Activated naive CD8-positive, alpha-beta T cell treated with anti-CD3 and anti-CD28 coated beads, Interleukin-2, amount 10 ng/mL, durations not matched to agents 7 days and 5 days (primary cell): ENCODE measurements around the gene XRCC5. TPM values are rescaled to one million over a fixed set of nuclear protein-coding genes. Genes with fewer than 3 reads are reported as not detected.
A peak's percentile ranks its signal among the peaks of the same experiment; 100 is the strongest.

Experiments used
- ATAC-seq: fragments of 150-1000 bp; cut with Tn5 transposase; one replicate; pipeline ENCODE4 v1.10.0; 2021; ENCODE audit warnings: low read depth, moderate library complexity
- POLR2A ChIA-PET: fragments of 350-600 bp; sonication (Branson Sonifier 250); formaldehyde crosslinking; loops from one replicate; lab custom pipeline; 2021; ENCODE audit warnings: antibody characterized with exemption; lab: Charles Lee
- DNase-seq: peaks from one replicate; pipeline ENCODE4 v3.0.0; 2021
- H3K27ac Mint-ChIP-seq: one replicate; pipeline ENCODE4 v1.8.0; 2022; ENCODE audit warnings: mild to moderate bottlenecking, mixed read lengths
- H3K27me3 Mint-ChIP-seq: one replicate; pipeline ENCODE4 v1.8.0; 2022; ENCODE audit warnings: mild to moderate bottlenecking, moderate library complexity, mixed read lengths
- H3K36me3 Mint-ChIP-seq: one replicate; pipeline ENCODE4 v1.8.0; 2021; ENCODE audit warnings: mild to moderate bottlenecking, mixed read lengths
- H3K4me1 Mint-ChIP-seq: one replicate; pipeline ENCODE4 v1.8.0; 2021; ENCODE audit warnings: mixed read lengths
- H3K4me3 Mint-ChIP-seq: one replicate; pipeline ENCODE4 v1.8.0; 2022; ENCODE audit warnings: mild to moderate bottlenecking, moderate library complexity, mixed read lengths
- H3K9me3 Mint-ChIP-seq: one replicate; pipeline ENCODE4 v1.8.0; 2021; ENCODE audit warnings: mixed read lengths
- total RNA-seq, 2 experiments: library from RNA; stranded (reverse); gene quantifications; one replicate each; pipeline ENCODE4 v1.2.3, GENCODE V29; 2021

XRCC5 gene
- 100 to 1,000 TPM; 268 to 273 TPM for total RNA-seq

GRCh38 chr2:216108967-216109921 lies at the start of gene XRCC5:
Gene XRCC5 (plus strand): TSS chr2:216109348. CDS start chr2:216109437, 89 bp downstream.
- POLR2A ChIA-PET, result interaction anchor here (0.7 to 3.0 kb wide), 13 partner anchors 8 to 389 kb away, joined by 3 to 21 read pairs (median 4); partner anchors contain the start of genes PECR, RPL37A and TMEM169
- ATAC-seq, result peak; percentile 89
- H3K4me3 Mint-ChIP-seq, result peak within 1 kb of the TSS; percentile 100
- no peaks in the 10 kb centered on the region for H3K9me3 Mint-ChIP-seq
- no peaks in the 10 kb centered on the region for H3K27me3 Mint-ChIP-seq
- peak within 1 kb of the TSS; percentile 99 for H3K27ac Mint-ChIP-seq
- H3K36me3 Mint-ChIP-seq, result peaks cover 28% of the 10 kb centered on the region
- H3K4me1 Mint-ChIP-seq, result peaks cover 37% of the 10 kb centered on the region
- peak; percentile 96 for DNase-seq

GRCh38 chr2:216064014-216064630 lies 45.0 kb upstream of the XRCC5 start:
- no peaks in the 10 kb centered on the region for H3K9me3 Mint-ChIP-seq
- no peak overlapping the region for H3K4me3 Mint-ChIP-seq
- ATAC-seq (no peak), DNase-seq (no peak)
- H3K27ac Mint-ChIP-seq, result no peak overlapping the region
- POLR2A ChIA-PET, result no interaction called here
- H3K4me1 Mint-ChIP-seq, result peaks cover 7% of the 10 kb centered on the region
- no peaks in the 10 kb centered on the region for H3K27me3 Mint-ChIP-seq
- H3K36me3 Mint-ChIP-seq, result peaks cover 6% of the 10 kb centered on the region

DNA sequence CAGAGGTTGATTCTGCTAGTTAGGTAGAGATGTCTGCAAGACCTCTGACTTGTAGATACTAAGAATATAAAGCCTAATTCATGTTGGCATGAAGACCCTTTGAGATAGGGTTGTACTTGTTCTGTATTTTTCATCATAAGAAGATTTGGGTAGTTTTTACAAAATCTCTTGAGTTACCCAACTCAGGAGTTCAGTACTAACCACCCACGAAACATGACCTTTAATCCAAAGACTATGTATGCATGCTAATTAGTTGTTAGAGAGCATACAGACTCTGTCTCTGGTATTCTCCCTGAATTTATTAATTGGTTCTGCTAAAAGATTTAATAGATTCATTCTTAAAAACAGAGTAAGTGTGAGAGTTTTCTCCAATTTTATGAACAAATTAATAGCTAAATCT lies 44.5 kb upstream of the XRCC5 start:
- ATAC-seq (no peak), DNase-seq (no peak)
- Mint-ChIP-seq H3K27me3 (no peaks in the 10 kb centered on the region), H3K9me3 (no peaks in the 10 kb centered on the region), H3K27ac (no peak overlapping the region), H3K4me1 (peaks cover 8% of the 10 kb centered on the region), H3K4me3 (no peak overlapping the region), H3K36me3 (peaks cover 4% of the 10 kb centered on the region)
- POLR2A ChIA-PET, result no interaction called here

GRCh38 chr2:216066230-216066629 lies 42.9 kb upstream of the XRCC5 start:
- H3K4me1 Mint-ChIP-seq, result peaks cover 8% of the 10 kb centered on the region
- POLR2A ChIA-PET, result no interaction called here
- DNase-seq (no peak), ATAC-seq (no peak)
- H3K4me3 Mint-ChIP-seq, result no peak overlapping the region
- no peak overlapping the region for H3K27ac Mint-ChIP-seq
- no peaks in the 10 kb centered on the region for H3K27me3 Mint-ChIP-seq
- peaks cover 6% of the 10 kb centered on the region for H3K36me3 Mint-ChIP-seq
- H3K9me3 Mint-ChIP-seq, result no peaks in the 10 kb centered on the region

GRCh38 chr2:216069028-216069427 lies 40.1 kb upstream of the XRCC5 start:
- H3K27ac Mint-ChIP-seq, result no peak overlapping the region
- POLR2A ChIA-PET, result interaction anchor here (1.4 kb wide), 1 partner anchor 11 kb away, joined by 6 read pairs; no protein-coding TSS in a partner anchor
- ATAC-seq (no peak), DNase-seq (no peak)
- no peaks in the 10 kb centered on the region for H3K27me3 Mint-ChIP-seq
- H3K9me3 Mint-ChIP-seq, result no peaks in the 10 kb centered on the region
- H3K4me3 Mint-ChIP-seq, result no peak overlapping the region
- peaks cover 13% of the 10 kb centered on the region for H3K36me3 Mint-ChIP-seq
- peaks cover 11% of the 10 kb centered on the region for H3K4me1 Mint-ChIP-seq

DNA sequence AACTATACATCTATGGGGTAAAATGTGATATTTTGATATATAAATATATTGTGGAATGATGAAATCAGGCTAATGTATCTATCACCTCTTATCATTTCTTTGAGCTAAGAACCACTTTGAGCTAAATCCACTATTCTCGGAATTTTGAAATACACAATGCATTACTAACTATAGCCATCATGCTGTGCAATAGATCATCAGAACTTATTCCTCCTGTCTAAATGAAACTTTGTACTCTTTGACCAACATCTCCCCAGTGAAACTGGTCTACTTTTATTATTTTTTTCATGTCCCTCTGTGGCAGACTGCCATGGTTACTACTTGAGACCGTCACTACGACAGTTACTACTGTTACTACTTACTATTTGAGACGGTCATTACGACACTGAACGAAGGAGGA lies 39.0 kb upstream of the XRCC5 start:
- DNase-seq (no peak), ATAC-seq (no peak)
- no peaks in the 10 kb centered on the region for H3K9me3 Mint-ChIP-seq
- no peaks in the 10 kb centered on the region for H3K27me3 Mint-ChIP-seq
- no peak overlapping the region for H3K4me3 Mint-ChIP-seq
- H3K4me1 Mint-ChIP-seq, result peaks cover 19% of the 10 kb centered on the region
- POLR2A ChIA-PET, result no interaction called here
- no peak overlapping the region for H3K27ac Mint-ChIP-seq
- peaks cover 21% of the 10 kb centered on the region for H3K36me3 Mint-ChIP-seq

- ATAC-seq, result no peak
- no peak overlapping the region for H3K27ac Mint-ChIP-seq
- no peak for DNase-seq
- no peaks in the 10 kb centered on the region for H3K27me3 Mint-ChIP-seq
- H3K9me3 Mint-ChIP-seq, result no peaks in the 10 kb centered on the region
- peaks cover 23% of the 10 kb centered on the region for H3K4me1 Mint-ChIP-seq
- POLR2A ChIA-PET, result no interaction called here
- no peak overlapping the region for H3K4me3 Mint-ChIP-seq
- peaks cover 29% of the 10 kb centered on the region for H3K36me3 Mint-ChIP-seq
Measured at GRCh38 chr2:216071111-216071851, 37.9 kb upstream of the XRCC5 start.

- no peak for ATAC-seq
- POLR2A ChIA-PET, result no interaction called here
- Mint-ChIP-seq H3K27me3 (no peaks in the 10 kb centered on the region), H3K9me3 (no peaks in the 10 kb centered on the region), H3K4me1 (peaks cover 23% of the 10 kb centered on the region), H3K27ac (no peak overlapping the region), H3K4me3 (no peak overlapping the region), H3K36me3 (peaks cover 30% of the 10 kb centered on the region)
- DNase-seq, result no peak
Measured at GRCh38 chr2:216072473-216072872, 36.7 kb upstream of the XRCC5 start.

DNA sequence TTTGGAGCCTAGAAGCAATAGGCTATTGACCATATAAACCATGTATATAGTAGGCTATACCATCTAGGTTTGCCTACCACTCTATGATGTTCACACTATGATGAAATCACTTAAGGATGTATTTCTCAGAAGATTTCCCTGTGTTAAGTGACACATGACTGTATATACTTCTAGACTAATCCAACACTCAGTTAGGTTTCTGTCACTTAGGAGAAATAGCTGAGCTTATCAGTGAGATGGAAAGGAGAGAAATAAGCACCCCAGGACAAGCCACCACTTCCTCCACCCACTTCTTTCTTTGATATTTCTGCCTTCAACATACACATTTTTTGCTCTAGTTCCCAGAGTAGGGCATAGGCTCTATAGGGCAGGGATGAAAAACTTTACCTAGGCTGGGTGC lies 35.4 kb upstream of the XRCC5 start:
- ATAC-seq (no peak), DNase-seq (no peak)
- POLR2A ChIA-PET, result no interaction called here
- Mint-ChIP-seq H3K9me3 (no peaks in the 10 kb centered on the region), H3K4me3 (no peak overlapping the region), H3K36me3 (peaks cover 32% of the 10 kb centered on the region), H3K27me3 (no peaks in the 10 kb centered on the region), H3K27ac (no peak overlapping the region), H3K4me1 (peaks cover 22% of the 10 kb centered on the region)

- POLR2A ChIA-PET, result interaction anchor here (1.2 kb wide), 1 partner anchor 10 kb away, joined by 4 read pairs; no protein-coding TSS in a partner anchor
- H3K27ac Mint-ChIP-seq, result no peak overlapping the region
Measured at GRCh38 chr2:216074380-216074779, 34.8 kb upstream of the XRCC5 start.

DNA sequence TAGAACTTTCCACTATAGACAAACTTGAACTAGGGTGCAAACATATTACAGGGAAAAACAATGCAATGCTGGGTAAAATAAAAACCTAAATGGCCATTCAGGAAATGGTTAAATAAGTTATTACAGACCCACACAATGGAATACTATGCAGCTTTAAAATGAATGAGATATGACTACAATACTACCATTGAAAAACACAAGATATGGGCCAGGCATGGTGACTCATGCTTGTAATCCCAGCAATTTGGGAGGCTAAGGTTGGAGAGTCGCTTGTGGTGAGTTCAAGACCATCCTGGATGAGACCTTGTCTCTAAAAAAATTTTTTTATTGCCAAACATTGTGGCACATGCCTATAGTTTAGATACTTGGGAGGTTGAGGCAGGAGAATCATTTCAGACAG lies 34.4 kb upstream of the XRCC5 start:
- POLR2A ChIA-PET, result interaction anchor here (1.2 kb wide), 1 partner anchor 9 kb away, joined by 4 read pairs; no protein-coding TSS in a partner anchor
- H3K27ac Mint-ChIP-seq, result no peak overlapping the region

More at GRCh38 chr2:216074380-216074779, 34.8 kb upstream of the XRCC5 start:
- ATAC-seq (no peak), DNase-seq (no peak)
- Mint-ChIP-seq H3K27me3 (no peaks in the 10 kb centered on the region), H3K9me3 (no peaks in the 10 kb centered on the region), H3K36me3 (peaks cover 31% of the 10 kb centered on the region), H3K4me1 (peaks cover 21% of the 10 kb centered on the region), H3K4me3 (no peak overlapping the region)

DNA sequence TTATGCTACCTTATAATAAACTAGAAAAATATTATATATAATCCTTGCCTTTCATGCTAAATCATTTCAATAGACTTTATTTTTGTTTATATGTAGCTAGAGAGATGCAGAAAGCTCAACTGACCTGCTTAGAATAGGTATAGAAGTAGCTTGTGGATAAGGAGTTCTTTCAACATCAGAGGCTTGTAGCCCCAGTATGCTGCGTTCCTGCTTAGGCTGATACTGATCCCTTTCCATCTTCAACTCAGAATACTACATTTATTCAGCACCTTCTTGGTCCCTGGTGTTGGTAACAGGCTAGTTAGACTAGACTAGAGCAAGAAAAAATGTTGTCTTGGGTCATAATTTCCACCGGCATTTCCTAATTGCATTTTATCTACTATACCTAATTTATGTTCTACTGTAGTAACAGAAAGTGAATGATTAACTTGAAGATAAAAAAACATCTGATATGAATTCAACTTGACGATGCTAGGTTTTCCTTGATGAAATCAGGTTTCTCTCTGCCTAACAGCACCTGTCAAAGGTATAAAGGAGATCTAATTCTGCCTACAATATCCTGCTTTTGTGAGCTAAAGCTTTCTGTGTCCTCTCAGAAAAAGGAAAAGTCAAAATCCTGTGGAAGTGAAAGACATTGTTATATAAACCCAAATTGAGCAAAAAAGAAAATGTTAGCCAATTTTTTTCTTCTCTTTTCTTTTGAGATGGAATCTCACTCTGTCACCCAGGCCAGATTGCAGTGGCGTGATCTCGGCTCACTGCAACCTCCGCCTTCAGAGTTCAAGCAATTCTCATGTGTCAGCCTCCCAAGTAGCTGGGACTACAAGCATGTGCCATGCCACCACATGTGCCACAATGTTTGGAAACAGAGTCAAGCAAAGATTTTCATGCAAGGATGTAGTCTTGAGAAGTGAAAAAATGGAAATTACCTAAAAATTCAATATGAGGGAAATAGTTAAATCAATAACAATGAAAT lies 33.4 kb upstream of the XRCC5 start:
- ATAC-seq, result no peak
- no peaks in the 10 kb centered on the region for H3K27me3 Mint-ChIP-seq
- DNase-seq, result no peak
- no peak overlapping the region for H3K27ac Mint-ChIP-seq
- H3K9me3 Mint-ChIP-seq, result no peaks in the 10 kb centered on the region
- POLR2A ChIA-PET, result interaction anchor here (1.2 kb wide), 1 partner anchor 8 kb away, joined by 4 read pairs; no protein-coding TSS in a partner anchor
- no peak overlapping the region for H3K4me3 Mint-ChIP-seq
- H3K4me1 Mint-ChIP-seq, result peaks cover 27% of the 10 kb centered on the region
- H3K36me3 Mint-ChIP-seq, result peaks cover 31% of the 10 kb centered on the region

More for the DNA sequence above, 34.4 kb upstream of the XRCC5 start:
- DNase-seq, result no peak
- Mint-ChIP-seq H3K36me3 (peaks cover 31% of the 10 kb centered on the region), H3K9me3 (no peaks in the 10 kb centered on the region), H3K4me3 (no peak overlapping the region), H3K27me3 (no peaks in the 10 kb centered on the region), H3K4me1 (peaks cover 20% of the 10 kb centered on the region)
- ATAC-seq, result no peak
